MM.1S (cell line): ENCODE data around the gene GON4L.

Experiments
- DNase-seq: peaks from one replicate; pipeline ENCODE4 v3.0.0-alpha.2; 2015
- H2AFZ ChIP-seq: fragments of 300-600 bp; sonication (generic); 2 replicates; pipeline ENCODE4 v1.6.0; 2016; ENCODE audit warnings: antibody characterized with exemption, low read length
- H3F3A ChIP-seq: fragments of 300-600 bp; sonication (generic); 2 replicates; pipeline ENCODE4 v1.6.1; 2016; ENCODE audit warnings: mild to moderate bottlenecking, antibody characterized with exemption, low read length, moderate library complexity, mixed read lengths; ENCODE audit not compliant: insufficient read depth
- H3K27ac ChIP-seq: fragments of 300-600 bp; sonication (generic); 2 replicates; pipeline ENCODE4 v1.5.1; 2016; ENCODE audit warnings: mild to moderate bottlenecking, low read length
- H3K27me3 ChIP-seq: fragments of 300-600 bp; sonication (generic); replicated peaks from 2 replicates; pipeline ENCODE4 v1.6.0; 2016; ENCODE audit warnings: low read length; ENCODE audit not compliant: insufficient read depth
- H3K36me3 ChIP-seq: fragments of 300-600 bp; sonication (generic); replicated peaks from 2 replicates; pipeline ENCODE4 v1.6.1; 2016; ENCODE audit warnings: mild to moderate bottlenecking, low read length, mixed read lengths; ENCODE audit not compliant: insufficient read depth
- H3K4me1 ChIP-seq: fragments of 300-600 bp; sonication (generic); 2 replicates; pipeline ENCODE4 v1.6.1; 2016; ENCODE audit warnings: low read length, mixed read lengths
- H3K4me2 ChIP-seq: fragments of 300-600 bp; sonication (generic); 2 replicates; pipeline ENCODE4 v1.6.0; 2016; ENCODE audit warnings: low read depth, low read length
- H3K4me3 ChIP-seq: fragments of 300-600 bp; sonication (generic); 2 replicates; pipeline ENCODE4 v1.5.1; 2016; ENCODE audit warnings: low read length, mixed read lengths
- H3K79me2 ChIP-seq: fragments of 300-600 bp; sonication (generic); 2 replicates; pipeline ENCODE4 v1.6.1; 2016; ENCODE audit warnings: mixed run types, low read length, mixed read lengths
- H3K9ac ChIP-seq: fragments of 300-600 bp; sonication (generic); 2 replicates; pipeline ENCODE4 v1.6.1; 2016; ENCODE audit warnings: low read length, mixed read lengths
- H3K9me2 ChIP-seq: fragments of 300-600 bp; sonication (generic); replicated peaks from 2 replicates; pipeline ENCODE4 v1.6.1; 2016; ENCODE audit warnings: mild to moderate bottlenecking, low read length, mixed read lengths; ENCODE audit not compliant: insufficient read depth
- H3K9me3 ChIP-seq: fragments of 300-600 bp; sonication (generic); replicated peaks from 2 replicates; pipeline ENCODE4 v1.6.1; 2016; ENCODE audit warnings: mild to moderate bottlenecking, low read length, mixed read lengths; ENCODE audit not compliant: insufficient read depth
- H4K20me1 ChIP-seq: fragments of 300-600 bp; sonication (generic); 2 replicates; pipeline ENCODE4 v1.6.1; 2016; ENCODE audit warnings: mild to moderate bottlenecking, low read length, moderate library complexity, mixed read lengths; ENCODE audit not compliant: insufficient read depth
- CTCF ChIP-seq: fragments of 300-600 bp; sonication (generic); IDR thresholded peaks from 2 replicates; pipeline ENCODE4 v1.5.1; 2016; ENCODE audit warnings: antibody characterized with exemption, low read length, mixed read lengths
- EZH2 ChIP-seq: fragments of 300-600 bp; sonication (generic); optimal IDR thresholded peaks from 2 replicates; pipeline ENCODE3; 2017; ENCODE audit warnings: low read depth, mild to moderate bottlenecking, antibody characterized with exemption, low read length, mixed read lengths
- EZH2phosphoT487 ChIP-seq: fragments of 300-600 bp; sonication (generic); IDR thresholded peaks from 2 replicates; pipeline ENCODE4 v1.6.1; 2018; ENCODE audit warnings: antibody characterized with exemption, low read length

GON4L gene

DNA sequence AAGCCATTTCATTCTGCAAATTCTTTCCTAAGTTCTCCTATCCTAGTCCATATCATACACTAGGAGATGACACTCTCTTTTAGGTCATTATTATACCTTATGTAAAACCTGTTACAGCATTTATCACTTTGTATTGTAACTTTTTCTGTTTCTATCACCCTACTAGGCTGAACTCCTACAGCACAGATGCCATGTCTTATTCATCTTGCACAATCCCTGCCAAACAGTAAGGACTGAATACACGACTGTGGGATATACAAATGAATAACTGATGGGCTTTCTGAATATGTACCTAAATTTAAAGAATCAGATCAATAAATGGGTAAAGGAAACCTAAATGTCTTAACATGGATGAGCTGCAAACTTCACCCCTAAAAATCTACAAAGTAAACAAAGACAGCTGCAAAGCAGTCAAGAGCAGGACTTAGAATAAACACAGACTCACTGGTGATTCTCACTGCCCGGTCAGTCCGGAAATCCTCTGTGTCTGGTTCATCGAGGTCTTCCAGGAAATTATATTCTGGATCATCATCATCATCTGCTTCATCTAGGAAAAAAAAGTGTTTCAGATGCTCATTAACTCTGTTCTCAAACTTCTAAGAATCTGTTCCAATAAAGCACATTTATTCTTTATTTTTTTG, 62.3 kb downstream of the GON4L start:
- H4K20me1 ChIP-seq = no peaks in the 10 kb centered on the region
- no peaks in the 10 kb centered on the region for H3K9me2 ChIP-seq
- no peaks in the 10 kb centered on the region for H3K9me3 ChIP-seq
- no peak overlapping the region for H3K27ac ChIP-seq
- no peak overlapping the region for H2AFZ ChIP-seq
- peaks cover 6% of the 10 kb centered on the region; the same call in 1 of the 2 replicates for H3K36me3 ChIP-seq
- no peaks in the 10 kb centered on the region for H3K79me2 ChIP-seq
- no peak overlapping the region for H3K4me2 ChIP-seq
- no peaks in the 10 kb centered on the region for H3F3A ChIP-seq
- no peak overlapping the region for H3K4me3 ChIP-seq
- H3K27me3 ChIP-seq = no peaks in the 10 kb centered on the region
- TF ChIP-seq CTCF (no peak), EZH2 (no peak), EZH2phosphoT487 (no peak)
- no peaks in the 10 kb centered on the region for H3K4me1 ChIP-seq
- no peak overlapping the region for H3K9ac ChIP-seq
- DNase-seq = no peak

GRCh38 chr1:155793213-155793612, 63.8 kb downstream of the GON4L start:
- H3K9me3 ChIP-seq = no peaks in the 10 kb centered on the region
- H4K20me1 ChIP-seq = no peaks in the 10 kb centered on the region
- H3F3A ChIP-seq = no peaks in the 10 kb centered on the region
- H3K79me2 ChIP-seq = no peaks in the 10 kb centered on the region
- H3K36me3 ChIP-seq = no peaks in the 10 kb centered on the region
- no peak overlapping the region for H3K4me3 ChIP-seq
- H3K4me2 ChIP-seq = no peak overlapping the region
- H3K27me3 ChIP-seq = no peaks in the 10 kb centered on the region
- no peaks in the 10 kb centered on the region for H3K4me1 ChIP-seq
- no peak for DNase-seq
- H3K9me2 ChIP-seq = no peaks in the 10 kb centered on the region
- H2AFZ ChIP-seq = no peak overlapping the region
- no peak overlapping the region for H3K9ac ChIP-seq
- no peak for TF ChIP-seq EZH2phosphoT487
- no peak for TF ChIP-seq EZH2
- no peak for TF ChIP-seq CTCF
- no peak overlapping the region for H3K27ac ChIP-seq

DNA sequence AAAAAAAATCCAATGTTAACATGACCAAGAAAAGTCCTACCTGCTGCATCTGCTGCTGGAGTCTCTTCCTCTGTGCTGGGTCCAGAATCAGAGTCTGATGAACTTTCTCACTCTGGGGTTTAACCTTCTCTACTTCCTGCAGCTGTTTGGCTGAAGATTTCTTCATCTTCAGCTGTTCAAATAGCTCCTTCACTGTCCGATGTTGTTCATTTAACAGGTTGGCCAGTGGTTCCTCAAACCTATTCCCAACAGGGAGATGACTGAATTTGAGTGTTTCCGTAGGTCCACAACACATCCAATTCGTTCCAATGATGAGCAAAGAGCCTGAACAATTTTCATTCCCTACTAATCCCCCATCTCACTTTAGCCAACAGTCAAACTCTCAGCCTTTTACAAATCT, 79.4 kb downstream of the GON4L start:
- Histone ChIP-seq H3K4me1 (no peaks in the 10 kb centered on the region), H3K27me3 (no peaks in the 10 kb centered on the region), H4K20me1 (no peaks in the 10 kb centered on the region), H3K27ac (no peak overlapping the region), H3K9ac (no peak overlapping the region), H3K9me3 (no peaks in the 10 kb centered on the region), H3K4me3 (no peak overlapping the region), H3K9me2 (no peaks in the 10 kb centered on the region), H2AFZ (no peak overlapping the region), H3F3A (no peaks in the 10 kb centered on the region), H3K36me3 (no peaks in the 10 kb centered on the region), H3K79me2 (no peaks in the 10 kb centered on the region), H3K4me2 (no peak overlapping the region)
- TF ChIP-seq CTCF = no peak
- no peak for TF ChIP-seq EZH2
- no peak for TF ChIP-seq EZH2phosphoT487
- DNase-seq = no peak
